GM12875 (cell line): ENCODE measurements around the gene RTRAF.

ENCODE experiments used
- H3K4me3 ChIP-seq: one replicate; pipeline ENCODE4 v1.5.1; 2011; ENCODE audit warnings: low read depth, low read length, control low read depth
- CTCF ChIP-seq: IDR thresholded peaks from 2 replicates; pipeline ENCODE4 v1.5.1; 2011; ENCODE audit warnings: low read depth, mild to moderate bottlenecking, control low read depth, inconsistent platforms, low read length, moderate library complexity, borderline replicate concordance; ENCODE audit not compliant: insufficient read depth

Gene RTRAF

GRCh38 chr14:52003324-52003723 lies 14.0 kb downstream of the RTRAF start:
- H3K4me3 ChIP-seq: no peak overlapping the region

GRCh38 chr14:52005625-52006024 lies 16.3 kb downstream of the RTRAF start:
- TF ChIP-seq CTCF: no peak
- H3K4me3 ChIP-seq: no peak overlapping the region

More at GRCh38 chr14:52003324-52003723, 14.0 kb downstream of the RTRAF start:
- TF ChIP-seq CTCF: no peak

GRCh38 chr14:52006361-52006760 lies 17.0 kb downstream of the RTRAF start:
- H3K4me3 ChIP-seq: no peak overlapping the region
- TF ChIP-seq CTCF: no peak

- TF ChIP-seq CTCF: no peak
Observed at GRCh38 chr14:52007211-52007610, 17.9 kb downstream of the RTRAF start.

GRCh38 chr14:52007637-52008036 lies 18.3 kb downstream of the RTRAF start:
- no peak for TF ChIP-seq CTCF
- no peak overlapping the region for H3K4me3 ChIP-seq

More at GRCh38 chr14:52007211-52007610, 17.9 kb downstream of the RTRAF start:
- no peak overlapping the region for H3K4me3 ChIP-seq

GRCh38 chr14:52008136-52008535 lies 18.8 kb downstream of the RTRAF start:
- no peak overlapping the region for H3K4me3 ChIP-seq

GRCh38 chr14:52010173-52010693 lies 20.9 kb downstream of the RTRAF start:
- no peak overlapping the region for H3K4me3 ChIP-seq
- no peak for TF ChIP-seq CTCF

More at GRCh38 chr14:52008136-52008535, 18.8 kb downstream of the RTRAF start:
- TF ChIP-seq CTCF: no peak
